Subcutaneous abdominal adipose tissue (tissue), 5 donors: ENCODE measurements around the gene ZBTB24.

Experiments
- H3K27ac ChIP-seq: one replicate; pipeline ENCODE4 v1.7.0; 2013; ENCODE audit warnings: low read depth, mild to moderate bottlenecking, inconsistent platforms, low read length, moderate library complexity
- H3K27me3 ChIP-seq, 5 donors: one replicate each; pipeline ENCODE4 v1.7.0; 2013; ENCODE audit warnings: low read length in 5 of 5, inconsistent platforms in 1 of 5; ENCODE audit not compliant: control insufficient read depth in 5 of 5, insufficient read depth in 4 of 5
- H3K36me3 ChIP-seq, 5 donors: one replicate each; pipeline ENCODE4 v1.7.0; 2013; ENCODE audit warnings: low read length in 5 of 5; ENCODE audit not compliant: control insufficient read depth in 5 of 5, insufficient read depth in 5 of 5
- H3K4me1 ChIP-seq, 5 donors: one replicate each; pipeline ENCODE4 v1.7.0; 2013; ENCODE audit warnings: low read length in 5 of 5, mild to moderate bottlenecking in 3 of 5, moderate library complexity in 1 of 5; ENCODE audit not compliant: control insufficient read depth in 5 of 5, insufficient read depth in 5 of 5
- H3K4me3 ChIP-seq, 5 donors: one replicate each; pipeline ENCODE4 v1.7.0; 2013; ENCODE audit warnings: low read length in 5 of 5, low read depth in 1 of 5
- H3K9ac ChIP-seq, 5 donors: one replicate each; pipeline ENCODE4 v1.7.0; 2013; ENCODE audit warnings: low read length in 5 of 5, mild to moderate bottlenecking in 4 of 5, moderate library complexity in 3 of 5
- H3K9me3 ChIP-seq, 5 donors: one replicate each; pipeline ENCODE4 v1.7.0; 2013; ENCODE audit warnings: low read length in 5 of 5; ENCODE audit not compliant: control insufficient read depth in 5 of 5
- donor health status: healthy.
- donor health status: healthy.
- donor health status: healthy.
- donor health status: healthy.
- donor health status: healthy.

ZBTB24 gene

GRCh38 chr6:109453594-109454495 is 29.2 kb downstream of the ZBTB24 start:
- Histone ChIP-seq H3K4me3 (peak overlapping the region; percentile 23 to 92 (median 80)), H3K27ac (no peak overlapping the region), H3K9ac (no peak overlapping the region), H3K4me1 (peaks cover 2 to 42% (median 34%) of the 10 kb centered on the region in 5 donors), H3K27me3 (peaks cover 0 to 6% (median 0%) of the 10 kb centered on the region in 5 donors), H3K36me3 (peaks cover 0 to 16% (median 2%) of the 10 kb centered on the region in 5 donors), H3K9me3 (no peaks in the 10 kb centered on the region)

- H3K9me3 ChIP-seq: no peaks in the 10 kb centered on the region
- H3K27ac ChIP-seq: no peak overlapping the region
- H3K4me3 ChIP-seq: no peak overlapping the region
- peaks cover 0 to 6% (median 0%) of the 10 kb centered on the region in 5 donors for H3K27me3 ChIP-seq
- H3K4me1 ChIP-seq: peaks cover 2 to 42% (median 34%) of the 10 kb centered on the region in 5 donors
- H3K36me3 ChIP-seq: peaks cover 0 to 17% (median 2%) of the 10 kb centered on the region in 5 donors
- no peak overlapping the region for H3K9ac ChIP-seq
Measured at GRCh38 chr6:109453156-109453555, 29.9 kb downstream of the ZBTB24 start.

GRCh38 chr6:109452181-109452580 is 30.8 kb downstream of the ZBTB24 start:
- Histone ChIP-seq H3K4me3 (no peak overlapping the region), H3K9ac (no peak overlapping the region), H3K4me1 (peaks cover 2 to 40% (median 31%) of the 10 kb centered on the region in 5 donors), H3K27ac (no peak overlapping the region), H3K27me3 (peaks cover 0 to 6% (median 0%) of the 10 kb centered on the region in 5 donors), H3K9me3 (no peaks in the 10 kb centered on the region), H3K36me3 (peaks cover 0 to 23% (median 2%) of the 10 kb centered on the region in 5 donors)

- Histone ChIP-seq H3K27me3 (peaks cover 0 to 6% (median 0%) of the 10 kb centered on the region in 5 donors), H3K9ac (no peak overlapping the region), H3K27ac (no peak overlapping the region), H3K4me1 (peaks cover 2 to 32% (median 24%) of the 10 kb centered on the region in 5 donors), H3K9me3 (no peaks in the 10 kb centered on the region), H3K36me3 (peaks cover 0 to 31% (median 7%) of the 10 kb centered on the region in 5 donors), H3K4me3 (no peak overlapping the region)
Measured at GRCh38 chr6:109451376-109451775, 31.6 kb downstream of the ZBTB24 start.

GRCh38 chr6:109450801-109451200 is 32.2 kb downstream of the ZBTB24 start:
- Histone ChIP-seq H3K27ac (no peak overlapping the region), H3K9me3 (no peaks in the 10 kb centered on the region), H3K4me1 (peaks cover 2 to 26% (median 18%) of the 10 kb centered on the region in 5 donors), H3K4me3 (no peak overlapping the region), H3K27me3 (peaks cover 0 to 6% (median 0%) of the 10 kb centered on the region in 5 donors), H3K36me3 (peaks cover 0 to 36% (median 13%) of the 10 kb centered on the region in 5 donors), H3K9ac (no peak overlapping the region)

GRCh38 chr6:109449795-109450673 is 33.0 kb downstream of the ZBTB24 start:
- Histone ChIP-seq H3K4me3 (no peak overlapping the region), H3K9me3 (no peaks in the 10 kb centered on the region), H3K27ac (no peak overlapping the region), H3K36me3 (peaks cover 0 to 44% (median 20%) of the 10 kb centered on the region in 5 donors), H3K27me3 (peaks cover 0 to 6% (median 0%) of the 10 kb centered on the region in 5 donors), H3K9ac (no peak overlapping the region), H3K4me1 (peaks cover 2 to 20% (median 14%) of the 10 kb centered on the region in 5 donors)

- H3K4me3 ChIP-seq: no peak overlapping the region
- peaks cover 0 to 12% (median 7%) of the 10 kb centered on the region in 5 donors for H3K4me1 ChIP-seq
- H3K9ac ChIP-seq: no peak overlapping the region
- H3K9me3 ChIP-seq: no peaks in the 10 kb centered on the region
- peaks cover 0 to 6% (median 0%) of the 10 kb centered on the region in 5 donors for H3K27me3 ChIP-seq
- no peak overlapping the region for H3K27ac ChIP-seq
- H3K36me3 ChIP-seq: peaks cover 0 to 52% (median 25%) of the 10 kb centered on the region in 5 donors
Measured at GRCh38 chr6:109449064-109449794, 33.8 kb downstream of the ZBTB24 start.

- peaks cover 0 to 58% (median 28%) of the 10 kb centered on the region in 5 donors for H3K36me3 ChIP-seq
- peaks cover 0 to 6% (median 0%) of the 10 kb centered on the region in 5 donors for H3K27me3 ChIP-seq
- H3K4me1 ChIP-seq: peaks cover 0 to 6% (median under 1%) of the 10 kb centered on the region in 5 donors
- H3K4me3 ChIP-seq: no peak overlapping the region
- H3K9ac ChIP-seq: no peak overlapping the region
- H3K9me3 ChIP-seq: no peaks in the 10 kb centered on the region
- no peak overlapping the region for H3K27ac ChIP-seq
Measured at GRCh38 chr6:109448615-109449014, 34.4 kb downstream of the ZBTB24 start.

- H3K27ac ChIP-seq: no peak overlapping the region
- H3K4me3 ChIP-seq: no peak overlapping the region
- H3K9ac ChIP-seq: no peak overlapping the region
Measured at GRCh38 chr6:109447878-109448555, 35.0 kb downstream of the ZBTB24 start.

More at GRCh38 chr6:109447878-109448555, 35.0 kb downstream of the ZBTB24 start:
- Histone ChIP-seq H3K27me3 (peaks cover 0 to 6% (median 0%) of the 10 kb centered on the region in 5 donors), H3K9me3 (no peaks in the 10 kb centered on the region), H3K4me1 (peaks cover 0 to 3% (median 0%) of the 10 kb centered on the region in 5 donors), H3K36me3 (peaks cover 0 to 61% (median 29%) of the 10 kb centered on the region in 5 donors)
